Smooth muscle cell of the coronary artery (primary cell): Measurements from ENCODE around the gene IFIT2. TPM values are rescaled to one million over a fixed set of nuclear protein-coding genes. Genes with fewer than 3 reads are reported as not detected.

Source experiments
- total RNA-seq: library from RNA; depleted of rRNA; stranded (reverse); fragments of >200 nt; gene quantifications from 2 replicates; pipeline ENCODE4 v1.2.3, GENCODE V29; 2014; ENCODE audit warnings: low replicate concordance

Gene IFIT2, protein sequence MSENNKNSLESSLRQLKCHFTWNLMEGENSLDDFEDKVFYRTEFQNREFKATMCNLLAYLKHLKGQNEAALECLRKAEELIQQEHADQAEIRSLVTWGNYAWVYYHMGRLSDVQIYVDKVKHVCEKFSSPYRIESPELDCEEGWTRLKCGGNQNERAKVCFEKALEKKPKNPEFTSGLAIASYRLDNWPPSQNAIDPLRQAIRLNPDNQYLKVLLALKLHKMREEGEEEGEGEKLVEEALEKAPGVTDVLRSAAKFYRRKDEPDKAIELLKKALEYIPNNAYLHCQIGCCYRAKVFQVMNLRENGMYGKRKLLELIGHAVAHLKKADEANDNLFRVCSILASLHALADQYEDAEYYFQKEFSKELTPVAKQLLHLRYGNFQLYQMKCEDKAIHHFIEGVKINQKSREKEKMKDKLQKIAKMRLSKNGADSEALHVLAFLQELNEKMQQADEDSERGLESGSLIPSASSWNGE
- total RNA-seq = 2.9 and 6.4 TPM in 2 replicates

DNA sequence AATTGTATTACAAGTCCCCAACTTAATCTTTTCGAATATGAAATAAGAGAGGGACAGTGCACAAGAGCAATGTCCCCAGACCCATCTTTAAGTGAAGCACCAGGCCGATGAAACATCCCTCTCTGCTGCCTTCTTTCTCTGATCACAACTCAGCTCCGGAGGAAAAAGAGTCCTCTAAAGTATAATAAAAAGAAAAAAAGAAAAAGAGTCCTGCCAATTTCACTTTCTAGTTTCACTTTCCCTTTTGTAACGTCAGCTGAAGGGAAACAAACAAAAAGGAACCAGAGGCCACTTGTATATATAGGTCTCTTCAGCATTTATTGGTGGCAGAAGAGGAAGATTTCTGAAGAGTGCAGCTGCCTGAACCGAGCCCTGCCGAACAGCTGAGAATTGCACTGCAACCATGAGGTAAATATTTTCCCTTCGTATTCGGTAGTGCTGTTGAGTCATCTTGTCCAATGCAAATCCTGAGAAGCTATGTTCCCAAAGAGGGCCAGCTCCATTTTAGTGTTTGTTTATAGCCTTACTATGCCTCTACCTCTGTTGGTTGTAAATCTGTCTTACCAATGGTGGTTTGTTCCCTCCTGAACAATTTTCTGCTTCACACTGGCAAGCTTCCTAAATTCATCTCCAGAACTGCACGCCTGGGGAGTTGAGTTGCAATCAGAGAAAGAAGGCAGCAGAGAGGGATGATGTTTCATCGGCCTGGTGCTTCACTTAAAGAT, at the start of gene IFIT2:
Gene IFIT2, plus strand, starts transcription at position 326 of the 725 bp plus-strand sequence. Its CDS starts 78 bp downstream, at position 404.

DNA sequence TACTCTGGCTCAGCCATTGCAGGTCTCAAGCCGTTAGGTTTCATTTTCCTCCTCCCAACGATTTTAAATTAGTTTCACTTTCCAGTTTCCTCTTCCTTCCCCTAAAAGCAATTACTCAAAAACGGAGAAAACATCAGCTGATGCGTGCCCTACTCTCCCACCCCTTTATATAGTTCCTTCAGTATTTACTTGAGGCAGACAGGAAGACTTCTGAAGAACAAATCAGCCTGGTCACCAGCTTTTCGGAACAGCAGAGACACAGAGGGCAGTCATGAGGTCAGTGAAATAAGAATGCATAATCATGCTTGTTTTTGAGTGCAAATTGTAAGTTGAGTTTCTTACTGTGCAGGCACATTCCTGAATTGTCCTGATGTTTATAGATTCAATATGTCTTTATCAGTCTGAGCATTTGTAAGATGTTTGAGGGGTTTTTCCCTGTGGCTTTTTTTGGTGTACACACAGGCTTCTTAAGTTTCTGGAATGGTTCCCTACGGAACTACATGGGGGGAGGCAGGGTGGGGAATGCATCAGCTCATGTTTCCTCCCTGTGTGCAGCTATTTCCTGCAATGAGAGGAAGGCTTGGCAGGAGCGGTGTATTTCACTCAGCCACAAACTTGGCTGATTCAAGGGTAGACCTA, 26.1 kb downstream of the IFIT2 start, which contains the start of gene IFIT3:
Gene IFIT3, plus strand, starts transcription at position 195 of the 639 bp plus-strand sequence. Its CDS starts 77 bp downstream, at position 272.

Other genes starting within 250 kb of the IFIT2 start
- 3.3 and 5.2 TPM in 2 replicates for gene CH25H, start 94.7 kb upstream of the IFIT2 start, total RNA-seq
- 35.4 and 44.1 TPM in 2 replicates for gene LIPA, start 50.3 kb upstream of the IFIT2 start, total RNA-seq
- gene IFIT3, start 26.0 kb downstream of the IFIT2 start, total RNA-seq = 5.3 and 18.7 TPM in 2 replicates
- not detected in 2 replicates for gene IFIT1B, start 76.0 kb downstream of the IFIT2 start, total RNA-seq
- 3.6 and 27.1 TPM in 2 replicates for gene IFIT1, start 90.6 kb downstream of the IFIT2 start, total RNA-seq
- gene IFIT5, start 112.5 kb downstream of the IFIT2 start, total RNA-seq = 10.7 and 11.8 TPM in 2 replicates
- gene SLC16A12, start 233.5 kb downstream of the IFIT2 start, total RNA-seq = 0.12 and 0.75 TPM in 2 replicates